Liver (tissue), 3 donors: ENCODE results near the gene TJP2.

Experiments used
- ATF3 ChIP-seq: IDR thresholded peaks from 2 replicates; pipeline ENCODE4 v1.6.1; 2016; ENCODE audit warnings: antibody characterized with exemption
- HNF4G ChIP-seq: IDR thresholded peaks from 2 replicates; pipeline ENCODE4 v1.6.1; 2016; ENCODE audit warnings: antibody characterized with exemption
- REST ChIP-seq: IDR thresholded peaks from 2 replicates; pipeline ENCODE4 v1.6.1; 2016; ENCODE audit warnings: antibody characterized with exemption, mild to moderate bottlenecking
- YY1 ChIP-seq: IDR thresholded peaks from 2 replicates; pipeline ENCODE4 v1.6.1; 2016; ENCODE audit warnings: antibody characterized with exemption, mild to moderate bottlenecking
- TF ChIP-seq, protein P1 (sequence below): fragments of 150-350 bp; IDR thresholded peaks from 2 replicates; pipeline ENCODE4 v1.5.1; 2017; ENCODE audit warnings: improper control_type of control experiment, low read depth, low read length; ENCODE audit not compliant: missing input control
- donor health status: healthy.
- donor health status: healthy.

GRCh38 chr9:69261636-69262035 is 87.6 kb downstream of the TJP2 start:
- TF ChIP-seq, protein P1, sequence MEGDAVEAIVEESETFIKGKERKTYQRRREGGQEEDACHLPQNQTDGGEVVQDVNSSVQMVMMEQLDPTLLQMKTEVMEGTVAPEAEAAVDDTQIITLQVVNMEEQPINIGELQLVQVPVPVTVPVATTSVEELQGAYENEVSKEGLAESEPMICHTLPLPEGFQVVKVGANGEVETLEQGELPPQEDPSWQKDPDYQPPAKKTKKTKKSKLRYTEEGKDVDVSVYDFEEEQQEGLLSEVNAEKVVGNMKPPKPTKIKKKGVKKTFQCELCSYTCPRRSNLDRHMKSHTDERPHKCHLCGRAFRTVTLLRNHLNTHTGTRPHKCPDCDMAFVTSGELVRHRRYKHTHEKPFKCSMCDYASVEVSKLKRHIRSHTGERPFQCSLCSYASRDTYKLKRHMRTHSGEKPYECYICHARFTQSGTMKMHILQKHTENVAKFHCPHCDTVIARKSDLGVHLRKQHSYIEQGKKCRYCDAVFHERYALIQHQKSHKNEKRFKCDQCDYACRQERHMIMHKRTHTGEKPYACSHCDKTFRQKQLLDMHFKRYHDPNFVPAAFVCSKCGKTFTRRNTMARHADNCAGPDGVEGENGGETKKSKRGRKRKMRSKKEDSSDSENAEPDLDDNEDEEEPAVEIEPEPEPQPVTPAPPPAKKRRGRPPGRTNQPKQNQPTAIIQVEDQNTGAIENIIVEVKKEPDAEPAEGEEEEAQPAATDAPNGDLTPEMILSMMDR: no peak
- no peak for TF ChIP-seq YY1
- no peak for TF ChIP-seq ATF3
- no peak for TF ChIP-seq HNF4G
- no peak for TF ChIP-seq REST
